K562 (cell line): ENCODE measurements around the gene WWC2. TPM values are rescaled to one million over a fixed set of nuclear protein-coding genes. Genes with fewer than 3 reads are reported as not detected.

ENCODE experiments used
- ATAC-seq: fragments of 200-7000 bp; cut with Tn5 transposase; 3 replicates; pipeline ENCODE4 v1.9.1; 2020; ENCODE audit warnings: moderate library complexity
- BruUV-seq: library from RNA; stranded (reverse); fragments of 400-500 nt; replicated peaks from 2 replicates; lab custom pipeline; 2021; lab: Mats Ljungman, UMichigan
- CTCF ChIA-PET: fragments of 300-600 bp; formaldehyde crosslinking; extraction: SDS; loops from one replicate; lab custom pipeline; 2021; ENCODE audit warnings: low intra/inter-chr PET ratio; lab: Yijun Ruan, JAX
- POLR2A ChIA-PET: fragments of 300-600, 350-650 bp; sonication (Branson Sonifier 250); formaldehyde crosslinking; extraction: SDS; loops from one replicate; lab custom pipeline; 2021; ENCODE audit warnings: antibody characterized with exemption, inconsistent platforms; lab: Yijun Ruan, JAX
- DNase-seq, 4 experiments: peaks; one replicate each; pipeline versions ENCODE4 v3.0.0 to v3.0.0-alpha.2; 2011 to 2018; ENCODE audit warnings: low spot score in 3 of 4, mixed read lengths in 3 of 4; ENCODE audit errors: extremely low read depth in 1 of 4
- FAIRE-seq: peaks from 2 replicates; lab custom pipeline; 2011; peaks lifted over from hg19 to GRCh38; lab: Jason Lieb, UNC
- H2AFZ ChIP-seq: 2 replicates; pipeline ENCODE4 v1.6.0; 2011; ENCODE audit warnings: low read depth, low read length, control low read depth, inconsistent platforms
- H3K27ac ChIP-seq: fragments of 200-600 bp; 3 replicates; pipeline ENCODE4 v1.8.0; 2011; ENCODE audit warnings: low read depth, mild to moderate bottlenecking, control low read depth, inconsistent platforms, low read length, moderate library complexity, mixed read lengths; ENCODE audit errors: extremely low read depth
- H3K27me3 ChIP-seq, 2 experiments: fragments of 300-600 bp in 1 of 2; 2 replicates in 1 of 2; 3 replicates in 1 of 2; pipeline versions ENCODE4 v1.6.0 to v1.8.0; 2011; ENCODE audit warnings: inconsistent platforms in 2 of 2, low read length in 2 of 2, mild to moderate bottlenecking in 1 of 2, mixed read lengths in 1 of 2, moderate library complexity in 1 of 2; ENCODE audit not compliant: control insufficient read depth in 2 of 2, insufficient read depth in 2 of 2
- H3K36me3 ChIP-seq: fragments of 300-600 bp; 3 replicates; pipeline ENCODE4 v1.8.0; 2011; ENCODE audit warnings: mild to moderate bottlenecking, low read length, inconsistent platforms; ENCODE audit not compliant: control insufficient read depth, insufficient read depth
- H3K4me1 ChIP-seq, 2 experiments: fragments of 200-600 bp in 1 of 2; replicated peaks in 1 of 2; 2 replicates in 1 of 2; 3 replicates in 1 of 2; pipeline versions ENCODE4 v1.5.1 to v1.8.0; 2011; ENCODE audit warnings: inconsistent platforms in 2 of 2, low read length in 2 of 2, mild to moderate bottlenecking in 1 of 2, mixed read lengths in 1 of 2, moderate library complexity in 1 of 2; ENCODE audit not compliant: control insufficient read depth in 2 of 2, insufficient read depth in 2 of 2
- H3K4me2 ChIP-seq: 2 replicates; pipeline ENCODE4 v1.6.1; 2011; ENCODE audit warnings: low read length, control low read depth, inconsistent platforms, mixed read lengths; ENCODE audit not compliant: insufficient read depth
- H3K4me3 ChIP-seq: fragments of 200-600 bp; sonication (generic), shearing (Covaris generic); 2 replicates; pipeline ENCODE4 v1.5.1; 2016; ENCODE audit warnings: control low read depth, inconsistent platforms
- H3K79me2 ChIP-seq: fragments of 200-600 bp; 3 replicates; pipeline ENCODE4 v1.8.0; 2011; ENCODE audit warnings: low read length, inconsistent platforms; ENCODE audit not compliant: control insufficient read depth, insufficient read depth
- H3K9ac ChIP-seq, 2 experiments: 2 replicates each; pipeline versions ENCODE4 v1.6.0 to v1.6.1; 2011; ENCODE audit warnings: low read depth in 2 of 2, low read length in 2 of 2, control low read depth in 1 of 2, inconsistent platforms in 1 of 2, mild to moderate bottlenecking in 1 of 2, mixed read lengths in 1 of 2; ENCODE audit not compliant: insufficient read depth in 1 of 2
- H3K9me1 ChIP-seq: one replicate; pipeline ENCODE4 v1.6.0; 2011; ENCODE audit warnings: inconsistent platforms, mild to moderate bottlenecking, low read length, moderate library complexity; ENCODE audit not compliant: control insufficient read depth, insufficient read depth
- H3K9me3 ChIP-seq: replicated peaks from 2 replicates; pipeline ENCODE4 v1.5.1; 2011; ENCODE audit warnings: low read depth, low read length, inconsistent platforms; ENCODE audit not compliant: control insufficient read depth, insufficient read depth
- H4K20me1 ChIP-seq: replicated peaks from 2 replicates; pipeline ENCODE4 v1.6.1; 2011; ENCODE audit warnings: low read length, inconsistent platforms, mixed read lengths; ENCODE audit not compliant: control insufficient read depth, insufficient read depth
- CBX5 ChIP-seq: IDR thresholded peaks from 2 replicates; pipeline ENCODE4 v1.6.1; 2014; ENCODE audit warnings: low read depth, borderline replicate concordance
- FOXK1 ChIP-seq: sonication (generic); formaldehyde crosslinking; IDR thresholded peaks from 2 replicates; pipeline ENCODE4 v1.8.0; 2022; ENCODE audit warnings: missing genetic modification reagents, mild to moderate bottlenecking, borderline replicate concordance
- NFRKB ChIP-seq: fragments of 450-650 bp; IDR thresholded peaks from 2 replicates; pipeline ENCODE4 v1.6.1; 2016; ENCODE audit warnings: low read depth
- ZNF121 ChIP-seq: sonication (generic); formaldehyde crosslinking; conservative IDR thresholded peaks from 2 replicates; pipeline ENCODE4 v1.8.0; 2022; ENCODE audit warnings: missing genetic modification reagents
- ZNF311 ChIP-seq: fragments of 250-450 bp; sonication (Bioruptor Pico); IDR thresholded peaks from 2 replicates; pipeline ENCODE4 v1.4.0; 2020; ENCODE audit warnings: mild to moderate bottlenecking, moderate library complexity
- WGBS: fragments of 100-300 bp; shearing (Covaris generic); methylation state at CpG from one replicate; pipeline ENCODE4 v1.1.6; 2016; ENCODE audit warnings: low coverage, mixed read lengths; ENCODE audit not compliant: insufficient coverage; ENCODE audit errors: missing lambda C conversion rate; 5-methylcytosine and 5-hydroxymethylcytosine counted together
- in situ Hi-C: fragments of 300-500 bp; cut with MboI; formaldehyde crosslinking; loops from 4 replicates; pipeline ENCODE4 v1.15.0; 2018; ENCODE audit warnings: inconsistent platforms, mixed read lengths
- intact Hi-C: fragments of 100-400 bp; cut with micrococcal nuclease; formaldehyde crosslinking; loops from 2 replicates; pipeline ENCODE4 v1.14.2; 2022
- polyA plus RNA-seq, 8 experiments: library from polyadenylated mRNA; depleted of rRNA in 4 of 8; stranded (reverse) in 5 of 8; unstranded in 3 of 8; fragments of >200 nt; fragmentation: Nextera tagmentation in 2 of 8; fragmentation: Illumina TruSeq in 1 of 8; extraction: Ambion mirVana in 2 of 8; extraction: Trizol in 1 of 8; gene quantifications; 2 replicates each; pipeline versions ENCODE4 v1.2.1 to v1.2.3, GENCODE V29; 2011 to 2014; ENCODE audit warnings: inconsistent platforms in 1 of 8, missing spikeins in 1 of 8
- total RNA-seq, 7 experiments: library from RNA; depleted of rRNA in 6 of 7; stranded (reverse); fragments of >200 nt in 6 of 7; fragmentation: Illumina TruSeq in 2 of 7; extraction: Trizol in 2 of 7; gene quantifications; 2 replicates each; pipeline versions ENCODE4 v1.2.1 to v1.2.3, GENCODE V29; 2011 to 2021; ENCODE audit warnings: low replicate concordance in 1 of 7
- TF ChIP-seq, protein P1 (sequence below): fragments of 450-650 bp; formaldehyde crosslinking; IDR thresholded peaks from 2 replicates; pipeline ENCODE4 v1.4.0; 2022; ENCODE audit warnings: missing genetic modification characterization

Gene WWC2
- total and polyA plus RNA-seq, 9 of the 15 experiments (the other 6 are each of a cell fraction or from before 2014, with no cell fraction given) = 3.7 to 39.4 (median 19.6) TPM

DNA sequence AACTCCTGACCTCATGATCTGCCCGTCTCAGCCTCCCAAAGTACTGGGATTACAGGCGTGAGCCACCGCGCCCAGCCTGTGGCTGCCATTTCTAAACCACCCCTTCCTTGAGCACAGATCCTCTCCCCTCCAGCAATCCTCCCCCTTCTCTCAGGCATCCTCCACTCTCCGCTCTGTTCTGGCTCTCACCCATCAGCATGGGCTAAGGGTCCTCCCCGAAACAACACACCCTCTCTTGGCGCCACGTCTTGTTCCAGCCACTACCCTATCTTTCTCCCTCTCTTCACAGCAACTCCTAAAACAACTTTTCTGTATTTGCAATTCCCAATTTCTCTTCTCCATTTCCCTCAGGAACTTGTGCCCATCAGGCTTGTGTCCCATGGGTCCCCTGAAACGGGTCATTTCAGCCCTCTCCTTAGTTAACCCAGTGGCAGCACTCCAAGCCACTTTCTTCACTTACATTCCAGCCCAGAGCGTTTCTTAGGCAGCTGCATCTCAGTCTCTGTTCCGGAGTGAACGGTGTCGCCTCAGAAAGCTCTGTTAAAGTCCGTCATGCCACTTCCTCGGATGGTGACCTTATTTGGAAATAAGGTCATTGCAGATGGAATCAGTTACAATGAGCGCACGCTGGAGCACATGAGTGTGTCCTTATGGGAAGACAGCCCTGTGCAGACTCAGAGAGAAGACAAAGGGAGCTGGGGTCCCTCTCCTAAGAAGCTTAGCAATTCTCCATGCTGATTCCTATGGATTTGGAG, 251.4 kb downstream of the WWC2 start:
- ChIA-PET CTCF (no interaction called here), POLR2A (no interaction called here)
- FAIRE-seq (no peak), DNase-seq (no peak), ATAC-seq (no peak)
- intact Hi-C loops = no loop called here
- H3K27ac ChIP-seq = no peak overlapping the region
- BruUV-seq = no TSS peak
- H2AFZ ChIP-seq = no peak overlapping the region
- H3K4me3 ChIP-seq = no peak overlapping the region
- no peaks in the 10 kb centered on the region for H4K20me1 ChIP-seq
- H3K4me1 ChIP-seq = peaks cover 10 to 27% of the 10 kb centered on the region in 2 experiments; a peak in 4 of 5 replicates
- H3K9ac ChIP-seq = no peak overlapping the region
- H3K36me3 ChIP-seq = no peaks in the 10 kb centered on the region
- H3K27me3 ChIP-seq = no peaks in the 10 kb centered on the region
- TF ChIP-seq CBX5 = no peak
- peak; percentile 26; the same call in 1 of the 2 replicates for TF ChIP-seq NFRKB
- no peak for TF ChIP-seq FOXK1 (CRISPR knock-in tag)
- no peak for TF ChIP-seq ZNF311 (CRISPR knock-in tag)
- no peak for TF ChIP-seq ZNF121 (CRISPR knock-in tag)
- TF ChIP-seq, protein P1, sequence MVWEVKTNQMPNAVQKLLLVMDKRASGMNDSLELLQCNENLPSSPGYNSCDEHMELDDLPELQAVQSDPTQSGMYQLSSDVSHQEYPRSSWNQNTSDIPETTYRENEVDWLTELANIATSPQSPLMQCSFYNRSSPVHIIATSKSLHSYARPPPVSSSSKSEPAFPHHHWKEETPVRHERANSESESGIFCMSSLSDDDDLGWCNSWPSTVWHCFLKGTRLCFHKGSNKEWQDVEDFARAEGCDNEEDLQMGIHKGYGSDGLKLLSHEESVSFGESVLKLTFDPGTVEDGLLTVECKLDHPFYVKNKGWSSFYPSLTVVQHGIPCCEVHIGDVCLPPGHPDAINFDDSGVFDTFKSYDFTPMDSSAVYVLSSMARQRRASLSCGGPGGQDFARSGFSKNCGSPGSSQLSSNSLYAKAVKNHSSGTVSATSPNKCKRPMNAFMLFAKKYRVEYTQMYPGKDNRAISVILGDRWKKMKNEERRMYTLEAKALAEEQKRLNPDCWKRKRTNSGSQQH (CRISPR knock-in tag) = no peak
- WGBS = 82% methylated on average over 15 of the region's 17 CpGs
- no peaks in the 10 kb centered on the region for H3K9me1 ChIP-seq
- H3K9me3 ChIP-seq = no peaks in the 10 kb centered on the region
- no peaks in the 10 kb centered on the region for H3K79me2 ChIP-seq
- in situ Hi-C loops = no loop called here
- H3K4me2 ChIP-seq = no peak overlapping the region
